HG03354 (cell line): ENCODE data around the gene TUBA1B.
"Not testable (repeated sequence)": the region's sequence is repeated elsewhere in the genome, so short reads cannot be mapped to it uniquely, and the experiment has no call there.

ENCODE experiments used
- ATAC-seq: cut with Tn5 transposase; IDR thresholded peaks from one replicate; pipeline ENCODE4 v1.9.1; 2021; ENCODE audit warnings: mild to moderate bottlenecking; ENCODE audit not compliant: unreplicated experiment, poor library complexity, severe bottlenecking

Gene TUBA1B

DNA sequence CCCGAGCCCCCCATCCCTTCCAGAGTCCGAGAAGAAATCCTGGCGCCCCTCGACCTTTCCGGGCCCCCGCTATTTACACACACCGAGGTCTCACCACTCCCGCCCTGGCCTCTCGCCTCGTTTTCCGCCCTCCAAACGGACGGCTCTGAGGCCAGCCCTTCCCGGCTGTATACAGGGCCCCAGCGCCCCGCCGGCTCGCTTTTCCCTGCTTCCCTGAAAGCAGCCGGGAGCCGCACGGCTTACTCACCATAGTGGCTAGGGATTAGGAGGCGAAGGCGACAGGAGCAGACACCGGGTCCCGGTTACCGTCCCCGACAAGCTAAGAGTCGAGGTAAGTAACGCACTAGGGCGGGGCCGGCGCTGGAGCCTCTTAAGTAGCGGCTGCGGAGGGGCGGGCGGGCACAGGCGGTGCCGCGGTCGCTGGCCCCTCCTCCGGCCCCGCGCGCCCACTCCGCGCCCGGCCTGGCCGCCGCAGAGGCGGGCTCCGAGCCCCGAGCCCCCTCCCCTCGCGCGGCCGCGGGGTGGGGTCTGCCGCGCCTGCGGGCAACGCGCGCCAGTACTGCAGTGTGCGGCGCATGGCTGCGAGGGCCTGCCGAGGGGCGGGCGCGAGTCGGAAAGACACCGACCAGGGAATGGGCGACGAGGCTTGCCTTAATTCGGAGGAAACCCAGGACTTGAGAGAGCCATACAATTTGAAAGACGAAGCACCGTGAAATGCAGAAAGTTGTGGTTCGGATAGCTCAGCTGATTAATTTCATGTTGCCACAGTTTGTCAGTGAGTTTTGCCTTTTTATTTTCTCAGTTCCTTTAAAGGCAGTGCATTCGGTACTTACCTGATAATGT, at the start of gene TUBA1B:
TSS of gene TUBA1B (minus strand) at position 345 of the 843 bp plus-strand sequence. CDS start at position 250, 95 bp downstream.
- ATAC-seq = peak; percentile 70

GRCh38 chr12:49174218-49174617, 43.0 kb upstream of the TUBA1B start:
- no peak for ATAC-seq

DNA sequence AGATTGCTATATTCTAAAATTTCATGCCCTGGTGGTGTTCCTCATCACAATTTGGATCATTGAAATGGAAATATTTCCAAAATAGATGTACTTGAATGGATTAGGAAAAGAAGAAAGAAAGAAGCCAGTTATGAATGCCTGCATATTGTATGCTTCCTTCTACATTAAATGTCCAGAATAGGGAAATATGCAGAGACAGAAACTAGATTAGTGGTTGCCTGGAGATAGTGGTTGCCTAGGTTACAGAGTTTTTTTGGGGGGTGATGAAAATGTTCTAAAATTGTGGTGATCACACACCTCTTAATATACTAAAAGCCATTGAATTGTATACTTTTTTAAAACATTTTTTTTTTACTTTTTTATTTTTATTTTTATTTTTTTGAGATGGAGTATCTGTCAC, 39.7 kb upstream of the TUBA1B start:
- ATAC-seq = no peak

GRCh38 chr12:49165114-49165513, 33.9 kb upstream of the TUBA1B start:
- ATAC-seq = no peak

DNA sequence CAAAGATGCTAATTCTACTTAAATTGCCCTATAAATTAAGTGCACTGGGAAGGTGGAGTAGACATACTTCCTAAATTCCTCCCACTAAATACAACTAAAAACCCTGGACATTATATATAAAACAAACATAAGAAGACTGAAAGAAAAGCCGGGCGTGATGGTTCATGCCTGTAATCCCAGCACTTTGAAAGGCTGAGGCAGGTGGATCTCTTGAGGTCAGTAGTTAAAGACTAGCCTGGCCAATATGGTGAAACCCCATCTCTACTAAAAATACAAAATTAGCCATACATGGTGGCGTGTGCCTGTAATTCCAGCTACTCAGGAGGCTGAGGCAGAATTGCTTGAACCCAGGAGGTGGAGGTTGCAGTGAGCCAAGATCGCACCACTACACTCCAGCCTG, 30.7 kb upstream of the TUBA1B start:
- ATAC-seq = not testable (repeated sequence)

GRCh38 chr12:49161092-49161795, 30.0 kb upstream of the TUBA1B start:
- ATAC-seq = no peak

GRCh38 chr12:49160399-49160798, 29.2 kb upstream of the TUBA1B start:
- peak; percentile 46 for ATAC-seq

GRCh38 chr12:49154221-49154620, 23.0 kb upstream of the TUBA1B start:
- no peak for ATAC-seq

DNA sequence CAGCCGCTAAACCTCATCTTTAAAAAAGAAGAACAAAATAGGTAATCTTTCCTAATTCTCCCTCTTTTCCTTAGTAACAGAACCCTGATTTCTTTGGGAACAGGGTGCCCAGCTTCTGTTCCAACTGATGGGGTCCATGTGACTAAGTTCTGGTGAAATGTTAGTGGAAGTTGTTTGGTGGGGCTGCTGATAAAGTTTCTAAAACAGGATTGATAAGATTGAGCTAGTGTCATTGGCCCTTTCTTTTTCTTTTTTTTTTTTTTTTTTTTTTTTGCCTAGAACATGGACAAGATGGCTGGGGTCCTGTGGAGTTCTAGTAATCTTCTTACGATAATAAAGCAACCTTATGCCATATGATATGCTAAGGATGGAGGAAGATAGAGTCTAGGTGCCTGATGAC, 16.2 kb upstream of the TUBA1B start:
- no peak for ATAC-seq

- no peak for ATAC-seq
Measured at GRCh38 chr12:49146406-49146805, 15.2 kb upstream of the TUBA1B start.

DNA sequence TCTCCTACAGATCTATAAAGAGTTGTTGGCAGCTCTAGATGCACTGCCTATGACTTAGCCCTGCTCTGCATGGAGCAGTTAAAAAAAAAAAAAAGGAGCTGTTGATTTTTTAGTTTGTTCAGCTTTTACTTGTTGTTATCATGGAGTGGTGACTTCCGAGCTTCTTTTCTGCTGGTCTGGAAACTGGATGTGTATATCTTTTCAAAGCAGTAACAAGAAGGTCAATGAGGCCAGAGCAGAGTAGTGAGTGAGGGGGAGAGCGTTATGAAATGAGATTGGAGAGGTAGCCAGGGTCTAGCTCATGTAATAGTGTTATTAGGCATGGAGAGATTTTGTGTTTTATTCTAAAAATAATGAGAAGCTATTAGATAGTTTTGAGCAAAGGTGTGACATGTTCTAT, 13.2 kb upstream of the TUBA1B start:
- no peak for ATAC-seq

- no peak for ATAC-seq
Measured at GRCh38 chr12:49138999-49139398, 7.8 kb upstream of the TUBA1B start.

GRCh38 chr12:49138587-49138986, 7.4 kb upstream of the TUBA1B start:
- ATAC-seq = no peak

GRCh38 chr12:49137476-49137875, 6.3 kb upstream of the TUBA1B start:
- ATAC-seq = no peak

GRCh38 chr12:49136997-49137396, 5.8 kb upstream of the TUBA1B start:
- ATAC-seq = not testable (repeated sequence)

DNA sequence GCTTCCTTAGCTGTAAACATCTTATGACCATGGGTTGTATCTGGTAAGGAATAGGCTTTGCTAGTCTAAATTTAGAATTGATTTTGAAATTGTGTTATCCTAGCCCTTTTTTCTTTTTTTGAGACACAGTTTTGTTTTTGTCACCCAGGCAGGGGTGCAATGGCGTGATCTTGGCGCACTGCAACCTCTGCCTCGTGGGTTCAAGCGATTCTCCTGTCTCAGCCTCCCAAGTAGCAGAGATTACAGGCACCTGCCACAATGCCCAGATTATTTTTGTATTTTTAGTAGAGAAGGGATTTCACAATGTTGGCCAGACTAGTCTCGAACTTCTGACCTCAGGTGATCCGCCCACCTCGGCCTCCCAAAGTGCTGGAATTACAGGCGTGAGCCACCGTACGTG, 2.4 kb upstream of the TUBA1B start:
- ATAC-seq = no peak

DNA sequence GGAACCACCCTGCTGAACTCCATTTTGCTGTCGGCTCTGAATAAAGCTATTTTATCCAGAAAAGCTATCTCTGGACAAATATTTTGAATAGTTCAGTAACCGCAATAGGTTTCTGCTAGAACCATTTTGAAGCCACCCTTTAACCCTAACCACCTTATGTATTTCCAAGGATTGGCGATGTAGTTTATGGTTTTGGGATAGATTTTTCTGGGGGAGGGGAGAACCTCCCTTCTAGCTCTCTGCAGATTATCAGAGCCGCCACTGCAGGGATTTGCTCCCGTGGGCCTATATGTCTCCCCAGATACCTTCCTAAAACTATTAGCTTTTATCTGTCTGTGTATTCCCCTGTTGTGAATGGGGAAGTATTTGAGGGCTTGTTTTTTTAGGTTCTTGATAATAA, 1.8 kb upstream of the TUBA1B start:
- ATAC-seq = no peak

GRCh38 chr12:49131894-49132461, 783 bp upstream of the TUBA1B start:
- ATAC-seq = no peak

GRCh38 chr12:49130151-49131050, 794 bp downstream of the TUBA1B start:
- ATAC-seq = peak; percentile 56
